WTC11 (cell line): ENCODE measurements around the gene RELB.

Experiments
- CBFB ChIP-seq: sonication (generic); formaldehyde crosslinking; IDR thresholded peaks from 2 replicates; pipeline ENCODE4 v1.8.1; 2022; ENCODE audit warnings: mild to moderate bottlenecking, low read depth, missing genetic modification reagents
- CREB1 ChIP-seq: sonication (generic); formaldehyde crosslinking; IDR thresholded peaks from 2 replicates; pipeline ENCODE4 v1.8.0; 2023; ENCODE audit warnings: mild to moderate bottlenecking, missing genetic modification reagents
- CREM ChIP-seq: sonication (generic); formaldehyde crosslinking; IDR thresholded peaks from 2 replicates; pipeline ENCODE4 v1.8.1; 2022; ENCODE audit warnings: mild to moderate bottlenecking, missing genetic modification reagents, moderate library complexity
- ESRRA ChIP-seq: sonication (generic); formaldehyde crosslinking; IDR thresholded peaks from 2 replicates; pipeline ENCODE4 v1.8.1; 2022; ENCODE audit warnings: mild to moderate bottlenecking, missing genetic modification reagents, borderline replicate concordance
- TEAD1 ChIP-seq: sonication (generic); formaldehyde crosslinking; IDR thresholded peaks from 2 replicates; pipeline ENCODE4 v1.8.0; 2022; ENCODE audit warnings: mild to moderate bottlenecking, missing genetic modification reagents
- TF ChIP-seq, protein P1 (sequence below): fragments of 200-600 bp; IDR thresholded peaks from 2 replicates; pipeline ENCODE4 v1.8.0; 2022; ENCODE audit warnings: antibody characterized with exemption
- TF ChIP-seq, protein P2 (sequence below): sonication (generic); formaldehyde crosslinking; IDR thresholded peaks from 2 replicates; pipeline ENCODE4 v1.8.1; 2023; ENCODE audit warnings: mild to moderate bottlenecking, moderate library complexity, missing genetic modification reagents
- TF ChIP-seq, protein P3 (sequence below): sonication (generic); formaldehyde crosslinking; IDR thresholded peaks from 2 replicates; pipeline ENCODE4 v1.8.1; 2022; ENCODE audit warnings: mild to moderate bottlenecking, missing genetic modification reagents, moderate library complexity, borderline replicate concordance
- TF ChIP-seq, protein P4 (sequence below): fragments of 250-450 bp; sonication (Bioruptor Pico); IDR thresholded peaks from 2 replicates; pipeline ENCODE4 v1.9.0; 2021; ENCODE audit warnings: moderate library complexity, mild to moderate bottlenecking, inconsistent platforms, borderline replicate concordance

DNA sequence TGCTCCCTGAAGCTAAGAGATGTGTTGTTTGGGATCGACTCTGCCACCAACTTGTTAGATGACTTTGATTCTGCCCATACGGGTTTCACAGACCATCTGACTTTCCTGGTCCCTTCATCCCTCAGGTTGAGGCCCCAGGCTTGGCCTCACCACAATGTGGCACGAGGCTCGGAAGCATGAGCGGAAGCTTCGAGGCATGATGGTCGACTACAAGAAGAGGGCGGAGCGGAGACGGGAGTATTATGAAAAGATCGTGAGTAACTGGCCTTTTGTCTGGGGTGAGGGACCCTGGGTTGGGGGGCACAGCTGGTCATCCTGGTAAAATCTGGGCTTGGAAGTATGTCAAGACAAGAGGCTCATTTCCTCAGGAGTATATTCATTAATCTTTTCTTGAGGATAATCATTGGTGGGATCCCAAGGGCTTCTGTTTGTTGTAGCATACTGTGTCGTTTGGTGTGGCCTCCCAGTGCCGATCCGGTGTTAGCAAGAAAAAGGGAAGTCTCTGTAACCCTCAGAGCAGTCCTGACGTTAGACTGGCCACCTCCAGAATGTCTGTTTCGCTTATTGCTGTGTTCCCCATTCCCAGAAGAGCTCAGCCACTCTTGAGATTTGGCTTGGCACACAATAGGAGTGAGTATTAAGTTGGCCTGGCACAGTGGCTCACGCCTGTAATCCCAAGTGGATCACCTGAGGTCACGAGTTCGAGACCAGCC, 39.0 kb downstream of the RELB start:
- TF ChIP-seq, protein P1, sequence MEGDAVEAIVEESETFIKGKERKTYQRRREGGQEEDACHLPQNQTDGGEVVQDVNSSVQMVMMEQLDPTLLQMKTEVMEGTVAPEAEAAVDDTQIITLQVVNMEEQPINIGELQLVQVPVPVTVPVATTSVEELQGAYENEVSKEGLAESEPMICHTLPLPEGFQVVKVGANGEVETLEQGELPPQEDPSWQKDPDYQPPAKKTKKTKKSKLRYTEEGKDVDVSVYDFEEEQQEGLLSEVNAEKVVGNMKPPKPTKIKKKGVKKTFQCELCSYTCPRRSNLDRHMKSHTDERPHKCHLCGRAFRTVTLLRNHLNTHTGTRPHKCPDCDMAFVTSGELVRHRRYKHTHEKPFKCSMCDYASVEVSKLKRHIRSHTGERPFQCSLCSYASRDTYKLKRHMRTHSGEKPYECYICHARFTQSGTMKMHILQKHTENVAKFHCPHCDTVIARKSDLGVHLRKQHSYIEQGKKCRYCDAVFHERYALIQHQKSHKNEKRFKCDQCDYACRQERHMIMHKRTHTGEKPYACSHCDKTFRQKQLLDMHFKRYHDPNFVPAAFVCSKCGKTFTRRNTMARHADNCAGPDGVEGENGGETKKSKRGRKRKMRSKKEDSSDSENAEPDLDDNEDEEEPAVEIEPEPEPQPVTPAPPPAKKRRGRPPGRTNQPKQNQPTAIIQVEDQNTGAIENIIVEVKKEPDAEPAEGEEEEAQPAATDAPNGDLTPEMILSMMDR, result no peak
- TF ChIP-seq CREM (CRISPR knock-in tag) (no peak), ESRRA (no peak), TEAD1 (CRISPR knock-in tag) (no peak), CREB1 (no peak), CBFB (CRISPR knock-in tag) (no peak)
- TF ChIP-seq, protein P2, sequence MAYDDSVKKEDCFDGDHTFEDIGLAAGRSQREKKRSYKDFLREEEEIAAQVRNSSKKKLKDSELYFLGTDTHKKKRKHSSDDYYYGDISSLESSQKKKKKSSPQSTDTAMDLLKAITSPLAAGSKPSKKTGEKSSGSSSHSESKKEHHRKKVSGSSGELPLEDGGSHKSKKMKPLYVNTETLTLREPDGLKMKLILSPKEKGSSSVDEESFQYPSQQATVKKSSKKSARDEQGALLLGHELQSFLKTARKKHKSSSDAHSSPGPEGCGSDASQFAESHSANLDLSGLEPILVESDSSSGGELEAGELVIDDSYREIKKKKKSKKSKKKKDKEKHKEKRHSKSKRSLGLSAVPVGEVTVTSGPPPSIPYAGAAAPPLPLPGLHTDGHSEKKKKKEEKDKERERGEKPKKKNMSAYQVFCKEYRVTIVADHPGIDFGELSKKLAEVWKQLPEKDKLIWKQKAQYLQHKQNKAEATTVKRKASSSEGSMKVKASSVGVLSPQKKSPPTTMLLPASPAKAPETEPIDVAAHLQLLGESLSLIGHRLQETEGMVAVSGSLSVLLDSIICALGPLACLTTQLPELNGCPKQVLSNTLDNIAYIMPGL (CRISPR knock-in tag), result no peak
- TF ChIP-seq, protein P3, sequence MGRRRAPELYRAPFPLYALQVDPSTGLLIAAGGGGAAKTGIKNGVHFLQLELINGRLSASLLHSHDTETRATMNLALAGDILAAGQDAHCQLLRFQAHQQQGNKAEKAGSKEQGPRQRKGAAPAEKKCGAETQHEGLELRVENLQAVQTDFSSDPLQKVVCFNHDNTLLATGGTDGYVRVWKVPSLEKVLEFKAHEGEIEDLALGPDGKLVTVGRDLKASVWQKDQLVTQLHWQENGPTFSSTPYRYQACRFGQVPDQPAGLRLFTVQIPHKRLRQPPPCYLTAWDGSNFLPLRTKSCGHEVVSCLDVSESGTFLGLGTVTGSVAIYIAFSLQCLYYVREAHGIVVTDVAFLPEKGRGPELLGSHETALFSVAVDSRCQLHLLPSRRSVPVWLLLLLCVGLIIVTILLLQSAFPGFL (CRISPR knock-in tag), result no peak
- TF ChIP-seq, protein P4, sequence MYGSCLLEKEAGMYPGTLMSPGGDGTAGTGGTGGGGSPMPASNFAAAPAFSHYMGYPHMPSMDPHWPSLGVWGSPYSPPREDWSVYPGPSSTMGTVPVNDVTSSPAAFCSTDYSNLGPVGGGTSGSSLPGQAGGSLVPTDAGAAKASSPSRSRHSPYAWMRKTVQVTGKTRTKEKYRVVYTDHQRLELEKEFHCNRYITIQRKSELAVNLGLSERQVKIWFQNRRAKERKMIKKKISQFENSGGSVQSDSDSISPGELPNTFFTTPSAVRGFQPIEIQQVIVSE (CRISPR knock-in tag), result no peak
